Neural crest cell (in vitro differentiated cells): ENCODE data around the gene POLR3E. TPM values are rescaled to one million over a fixed set of nuclear protein-coding genes. Genes with fewer than 3 reads are reported as not detected.
"Not testable (repeated sequence)": the region's sequence is repeated elsewhere in the genome, so short reads cannot be mapped to it uniquely, and the experiment has no call there.

Experiments
- DNase-seq: peaks from one replicate; pipeline ENCODE4 v3.0.0; 2021; ENCODE audit warnings: low read depth, mixed read lengths, low spot score
- H3K27ac Mint-ChIP-seq: one replicate; pipeline ENCODE4 v1.8.0; 2021; ENCODE audit warnings: mild to moderate bottlenecking, mixed read lengths; ENCODE audit not compliant: unreplicated experiment
- H3K27me3 Mint-ChIP-seq: 2 replicates; pipeline ENCODE4 v1.8.0; 2021; ENCODE audit warnings: low read depth, mild to moderate bottlenecking, mixed read lengths
- H3K36me3 Mint-ChIP-seq: 2 replicates; pipeline ENCODE4 v1.8.0; 2021; ENCODE audit warnings: low read depth, mild to moderate bottlenecking, mixed read lengths
- H3K4me1 Mint-ChIP-seq: 2 replicates; pipeline ENCODE4 v1.8.0; 2021; ENCODE audit warnings: mixed read lengths
- H3K4me3 Mint-ChIP-seq: one replicate; pipeline ENCODE4 v1.8.0; 2021; ENCODE audit warnings: mild to moderate bottlenecking, mixed read lengths
- H3K9me3 Mint-ChIP-seq: 2 replicates; pipeline ENCODE4 v1.8.0; 2021; ENCODE audit warnings: mixed read lengths
- CTCF ChIP-seq: fragments of 200-600 bp; sonication (generic); conservative IDR thresholded peaks from 2 replicates; pipeline ENCODE4 v1.5.0; 2021; ENCODE audit warnings: antibody characterized with exemption, mild to moderate bottlenecking
- total RNA-seq: library from RNA; stranded (reverse); gene quantifications from 2 replicates; pipeline ENCODE4 v1.2.1, GENCODE V29; 2021

Gene POLR3E
- total RNA-seq, 1 donor from 2014 or later, result 73.5 TPM

- H3K27ac Mint-ChIP-seq, result no peak overlapping the region
- H3K4me1 Mint-ChIP-seq, result peaks cover 11% of the 10 kb centered on the region
- H3K27me3 Mint-ChIP-seq, result no peaks in the 10 kb centered on the region
- no peak for DNase-seq
- peaks cover 14% of the 10 kb centered on the region for H3K36me3 Mint-ChIP-seq
- TF ChIP-seq CTCF, result no peak
- peaks cover 3% of the 10 kb centered on the region for H3K9me3 Mint-ChIP-seq
- H3K4me3 Mint-ChIP-seq, result no peak overlapping the region
Measured at GRCh38 chr16:22366371-22366770, 69.2 kb downstream of the POLR3E start.

GRCh38 chr16:22366889-22367288, 69.7 kb downstream of the POLR3E start:
- Mint-ChIP-seq H3K4me3 (no peak overlapping the region), H3K36me3 (peaks cover 14% of the 10 kb centered on the region), H3K9me3 (peaks cover 3% of the 10 kb centered on the region), H3K27me3 (no peaks in the 10 kb centered on the region), H3K27ac (no peak overlapping the region), H3K4me1 (peaks cover 11% of the 10 kb centered on the region)
- no peak for TF ChIP-seq CTCF
- no peak for DNase-seq

- not testable (repeated sequence) for H3K36me3 Mint-ChIP-seq, DNase-seq, H3K27me3 Mint-ChIP-seq, H3K4me3 Mint-ChIP-seq, H3K27ac Mint-ChIP-seq, H3K9me3 Mint-ChIP-seq
- H3K4me1 Mint-ChIP-seq, result peaks cover 25% of the 10 kb centered on the region
Measured at GRCh38 chr16:22368200-22368826, 71.1 kb downstream of the POLR3E start.

GRCh38 chr16:22369221-22369811, 72.1 kb downstream of the POLR3E start:
- Mint-ChIP-seq H3K4me3 (no peak overlapping the region), H3K4me1 (peaks cover 30% of the 10 kb centered on the region), H3K27me3 (peaks cover 11% of the 10 kb centered on the region), H3K36me3 (peaks cover 4% of the 10 kb centered on the region), H3K9me3 (peaks cover 3% of the 10 kb centered on the region), H3K27ac (no peak overlapping the region)
- TF ChIP-seq CTCF, result no peak
- no peak for DNase-seq

GRCh38 chr16:22370038-22370820, 73.0 kb downstream of the POLR3E start:
- peaks cover 32% of the 10 kb centered on the region for H3K4me1 Mint-ChIP-seq
- no peak for TF ChIP-seq CTCF
- no peak overlapping the region for H3K27ac Mint-ChIP-seq
- no peak overlapping the region for H3K4me3 Mint-ChIP-seq
- peaks cover 19% of the 10 kb centered on the region for H3K27me3 Mint-ChIP-seq
- H3K9me3 Mint-ChIP-seq, result peaks cover 3% of the 10 kb centered on the region
- peaks cover 4% of the 10 kb centered on the region for H3K36me3 Mint-ChIP-seq
- no peak for DNase-seq
